SHP77 (cell line): ENCODE results near the gene ITPRID2.
"Not testable (repeated sequence)": the region's sequence is repeated elsewhere in the genome, so short reads cannot be mapped to it uniquely, and the experiment has no call there.

ENCODE experiments used
- DNase-seq, 2 experiments: peaks; one replicate each; lab custom pipeline; 2025; lab: John Stamatoyannopoulos, UW

The ITPRID2 gene

DNA sequence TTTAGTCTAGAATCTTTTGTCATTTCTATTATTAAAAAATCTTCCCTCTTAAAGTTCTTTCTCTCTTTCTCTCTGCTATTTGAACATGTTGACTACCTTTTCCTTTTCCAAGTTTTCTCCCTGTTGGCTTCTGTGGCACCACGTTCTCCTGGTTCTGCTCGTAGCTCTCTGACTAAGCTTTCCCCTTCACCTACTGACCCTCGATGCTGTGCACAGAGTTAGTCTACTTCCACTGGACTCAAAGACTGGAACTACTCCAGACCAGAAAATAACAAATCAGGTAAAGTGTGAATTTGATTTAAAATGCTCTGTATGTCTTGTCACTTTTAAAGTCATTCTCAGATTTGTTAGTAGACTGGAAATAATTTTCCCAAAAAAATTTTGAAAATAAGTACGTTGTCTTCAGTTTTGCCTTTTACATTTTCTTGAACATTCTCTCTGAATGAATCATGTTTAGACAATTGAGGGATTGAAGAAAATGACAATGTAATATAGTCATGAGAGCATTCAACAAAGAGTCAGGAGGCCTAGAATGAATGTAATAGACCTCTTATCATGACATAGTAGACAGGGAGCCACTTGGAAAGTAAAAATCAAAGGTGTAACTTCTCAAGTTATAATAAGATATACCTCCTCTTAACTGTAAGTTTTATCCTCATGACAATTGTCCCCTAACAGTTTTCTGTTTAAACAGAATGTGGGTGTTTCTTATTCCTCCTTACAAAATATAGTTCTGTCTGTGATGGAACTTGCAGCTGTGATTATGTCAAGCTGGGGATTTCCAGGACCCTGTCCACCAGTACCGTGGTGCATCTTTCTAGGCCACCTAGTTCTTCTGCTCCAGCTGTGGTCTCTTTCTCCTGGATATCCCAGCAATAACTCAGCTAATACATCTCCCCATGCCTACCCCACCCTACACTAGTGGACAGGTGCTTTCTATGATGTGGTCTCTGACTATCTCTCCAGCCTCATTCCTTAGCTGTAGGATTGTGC, 25.5 kb downstream of the ITPRID2 start:
- DNase-seq: no peak

DNA sequence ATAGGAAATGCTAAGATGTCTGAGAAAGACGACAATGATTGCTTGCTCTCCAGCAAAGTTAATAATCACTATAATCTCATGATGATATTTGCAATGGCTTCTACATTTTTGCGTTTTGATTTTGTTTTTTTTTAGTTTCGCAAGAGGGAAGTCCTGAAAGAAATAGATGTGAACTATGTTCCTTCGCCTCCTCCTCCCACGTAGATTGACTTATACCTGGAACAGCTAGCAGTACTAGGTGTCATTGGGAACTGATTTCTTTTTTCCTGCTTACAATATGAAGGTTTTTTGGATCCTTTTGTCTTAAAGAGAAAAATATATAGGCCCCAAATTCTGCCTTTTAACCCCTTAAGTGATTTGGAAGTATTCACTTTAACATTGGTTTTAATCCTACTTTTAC, 26.7 kb downstream of the ITPRID2 start:
- DNase-seq: no peak

DNA sequence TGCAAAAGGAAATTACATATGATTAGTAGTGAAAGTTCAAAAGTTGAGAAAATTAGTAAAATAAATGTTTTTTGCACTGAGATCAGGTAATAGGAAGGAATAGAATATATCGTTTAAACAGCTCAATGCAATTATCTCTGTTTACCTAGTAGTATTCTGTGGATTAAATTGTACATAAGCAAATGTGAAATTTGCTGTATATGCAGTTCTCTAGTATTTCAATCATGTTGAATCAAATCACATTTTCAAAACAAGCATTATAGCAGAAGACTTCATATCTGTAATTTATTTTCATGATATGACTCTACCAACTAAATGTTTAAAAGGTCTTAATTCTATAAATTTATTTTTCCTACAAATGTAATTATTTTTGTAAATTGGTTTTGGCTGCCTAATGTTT, 31.6 kb downstream of the ITPRID2 start:
- DNase-seq: no peak

DNA sequence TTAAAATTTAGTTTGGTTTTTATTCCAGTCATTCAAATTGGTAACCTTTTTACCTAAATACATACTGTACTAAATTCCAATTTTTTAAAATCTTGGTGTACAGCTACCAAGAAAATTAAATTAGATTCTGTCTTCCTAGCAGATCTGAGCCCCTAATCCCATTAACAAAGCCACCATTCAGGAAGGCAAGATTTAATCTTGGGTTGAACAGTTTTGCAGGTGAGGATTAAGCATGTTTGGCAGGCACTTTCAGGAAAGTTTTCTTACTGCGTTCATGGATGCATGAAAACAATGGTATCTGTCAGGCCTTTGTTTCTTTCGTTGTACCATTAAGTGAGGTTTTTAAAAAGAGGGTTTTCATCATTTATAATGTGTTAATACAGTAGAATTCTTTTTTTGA, 32.8 kb downstream of the ITPRID2 start:
- no peak for DNase-seq

DNA sequence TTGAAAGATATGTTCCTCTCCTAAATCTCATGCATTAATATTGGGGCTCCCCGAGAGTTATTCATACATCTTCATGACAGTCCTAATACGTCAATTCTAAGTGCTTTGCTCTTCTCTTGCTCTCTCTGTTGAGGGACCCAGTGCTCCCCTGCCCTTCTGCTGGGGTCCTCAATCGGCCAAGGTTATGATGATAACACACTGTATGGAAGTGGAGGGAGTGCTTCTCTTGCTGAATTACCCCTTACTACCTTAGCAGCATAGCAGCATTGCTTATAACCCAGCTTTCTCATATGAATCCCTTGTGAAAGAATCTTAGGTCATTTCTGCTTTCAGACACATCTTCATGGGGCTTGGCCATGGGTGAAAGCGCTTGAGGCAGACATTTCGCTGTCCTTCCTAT, 43.2 kb downstream of the ITPRID2 start:
- no peak for DNase-seq

DNA sequence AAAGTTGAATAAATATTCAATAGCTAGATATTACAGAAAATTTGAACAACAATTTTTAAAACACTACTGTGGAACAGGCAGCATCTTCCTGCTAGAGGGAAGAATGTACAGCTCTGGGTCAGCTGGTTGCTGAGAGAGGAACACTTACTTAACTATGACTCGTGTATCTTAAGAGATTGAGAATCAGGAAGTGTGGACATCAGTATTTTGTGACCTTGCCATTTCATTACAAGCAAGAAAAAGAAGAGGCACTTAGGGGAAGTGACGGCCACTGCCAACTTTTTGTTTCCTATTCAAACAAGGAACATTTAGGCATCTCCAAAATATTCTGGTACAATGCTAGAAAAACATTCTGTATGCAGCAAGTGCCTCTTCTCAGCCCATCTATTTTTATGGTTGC, 45.9 kb downstream of the ITPRID2 start:
- DNase-seq: no peak

DNA sequence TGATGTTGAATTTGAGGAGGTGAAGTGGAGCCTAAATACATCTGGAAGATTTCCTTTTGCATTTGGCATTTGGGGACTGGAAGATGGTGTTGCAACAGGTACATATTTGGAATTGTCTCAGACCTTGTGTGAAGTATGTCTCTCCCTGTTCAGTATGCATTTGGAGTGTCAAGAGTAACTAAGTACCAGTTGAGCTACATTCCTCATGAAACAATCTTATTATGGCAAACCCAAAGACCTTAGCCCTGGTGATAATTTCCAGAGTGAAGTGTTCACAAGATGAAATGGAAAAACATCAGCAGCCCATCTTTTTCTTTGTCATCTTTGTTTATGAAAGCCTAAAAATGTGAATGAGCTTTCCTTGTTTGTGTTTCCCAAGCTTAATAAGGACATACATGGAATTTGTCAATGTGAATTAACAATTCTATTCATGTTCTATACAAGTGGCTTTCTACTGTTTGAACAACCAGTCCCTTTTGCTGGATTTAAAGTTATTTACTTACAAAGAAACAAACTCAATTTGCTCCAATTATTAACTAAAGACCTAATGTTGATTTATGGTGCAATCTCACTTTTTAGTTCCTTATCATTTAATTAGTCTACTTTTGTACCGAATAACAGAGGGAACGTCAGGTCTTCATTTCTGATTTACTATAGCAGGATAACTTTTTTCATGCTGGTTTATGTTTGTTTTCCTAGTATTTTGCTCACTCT, 52.0 kb downstream of the ITPRID2 start:
- DNase-seq: no peak

DNA sequence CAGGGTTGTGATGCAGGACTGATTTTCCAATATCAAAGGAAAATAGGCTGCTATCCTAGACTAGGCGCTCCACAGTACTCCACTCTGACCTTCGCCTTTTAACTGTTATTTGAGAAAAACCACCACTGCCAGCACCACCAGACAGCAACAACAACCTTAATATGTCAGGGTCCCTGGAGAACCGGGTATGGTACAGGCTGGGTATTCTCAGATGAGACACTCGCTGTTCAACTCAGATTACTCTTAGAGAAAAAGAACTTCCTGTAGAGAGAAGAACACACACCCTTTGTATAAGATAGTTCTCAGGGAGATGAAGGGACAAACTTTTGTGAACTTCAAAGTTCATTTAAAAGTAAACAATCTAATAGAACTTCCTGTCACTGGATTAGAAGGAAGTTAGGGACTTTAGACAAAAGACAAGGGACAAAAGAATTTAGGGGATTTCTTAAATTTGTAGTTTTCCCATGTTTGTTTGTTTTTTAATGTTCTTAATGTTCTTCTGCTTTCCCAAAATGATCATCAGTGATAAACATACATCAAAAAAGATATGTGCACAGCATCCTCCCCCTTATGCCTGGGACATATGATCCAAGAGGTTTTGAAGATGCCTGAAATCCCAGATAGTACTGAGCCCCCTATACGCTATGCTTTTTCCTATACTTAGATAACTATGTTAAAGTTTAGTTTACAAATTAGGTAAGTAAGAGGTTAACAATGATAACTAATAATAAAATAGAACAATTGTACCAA, 52.8 kb downstream of the ITPRID2 start:
- DNase-seq: no peak

DNA sequence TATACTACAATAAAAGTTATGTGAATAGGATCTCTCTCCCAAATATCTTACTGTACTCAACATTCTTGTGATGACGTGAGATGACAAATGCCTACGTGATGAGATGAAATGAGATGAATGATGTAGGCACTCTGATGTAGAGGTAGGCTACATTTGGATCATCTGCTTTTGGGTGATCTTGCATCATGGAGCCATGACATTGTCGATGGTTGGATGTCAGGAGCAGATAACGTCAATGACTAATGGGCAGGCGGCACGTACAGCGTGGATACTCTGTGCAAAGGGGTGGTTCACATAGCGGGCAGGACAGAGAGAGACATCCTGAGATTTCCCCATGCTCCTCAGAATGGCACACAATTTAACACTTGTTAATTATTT, 53.4 kb downstream of the ITPRID2 start:
- DNase-seq: no peak

DNA sequence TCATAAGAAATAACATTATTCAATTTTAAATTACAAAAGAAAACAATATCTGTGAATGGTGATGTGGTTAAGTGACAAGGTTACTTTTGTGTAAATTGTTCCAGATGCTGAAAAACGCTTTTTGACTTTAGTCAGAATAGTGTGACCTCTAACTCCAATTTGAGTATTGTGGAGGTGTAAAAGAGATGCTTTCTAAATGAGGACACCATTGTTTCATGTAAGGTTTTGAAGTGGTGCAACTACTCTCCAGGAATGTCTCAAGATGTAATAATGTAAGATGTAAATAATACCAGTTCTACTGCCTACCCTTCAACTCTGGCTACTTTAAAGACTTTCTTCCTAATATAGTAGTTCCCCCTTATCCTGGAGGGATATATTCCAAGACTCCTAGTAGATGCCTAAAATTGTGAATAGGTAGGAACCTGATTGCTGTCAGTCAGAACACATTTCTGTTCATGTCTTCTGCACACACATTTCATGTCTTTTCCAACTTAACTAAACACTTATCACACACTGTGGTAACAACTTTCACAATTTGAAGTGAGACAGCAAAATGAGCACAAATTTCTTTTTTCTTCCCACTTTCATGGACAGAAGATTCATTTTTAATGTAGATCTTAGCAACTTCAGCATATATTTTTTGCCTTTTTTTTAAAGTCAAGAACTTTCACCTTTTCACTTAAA, 55.1 kb downstream of the ITPRID2 start:
- no peak for DNase-seq

DNA sequence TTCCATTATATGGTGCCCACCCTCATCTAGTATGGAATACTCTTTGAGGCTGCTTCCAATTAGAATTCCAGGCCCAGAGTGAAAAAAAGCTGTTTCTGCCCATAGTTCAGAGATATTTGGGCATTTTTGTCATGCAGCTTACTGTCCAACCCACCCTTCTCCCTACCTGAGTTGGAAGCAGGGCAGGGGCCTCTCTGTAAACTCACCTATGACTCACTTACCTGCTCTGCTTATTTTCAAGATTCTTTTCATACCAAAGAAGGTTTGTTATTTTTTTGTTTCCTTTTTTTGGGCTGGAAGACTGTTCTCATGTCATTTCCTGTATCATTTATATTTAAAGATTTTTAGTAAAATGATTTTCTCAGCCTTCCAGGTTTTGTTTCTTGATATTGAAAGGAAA, 55.7 kb downstream of the ITPRID2 start:
- no peak for DNase-seq

DNA sequence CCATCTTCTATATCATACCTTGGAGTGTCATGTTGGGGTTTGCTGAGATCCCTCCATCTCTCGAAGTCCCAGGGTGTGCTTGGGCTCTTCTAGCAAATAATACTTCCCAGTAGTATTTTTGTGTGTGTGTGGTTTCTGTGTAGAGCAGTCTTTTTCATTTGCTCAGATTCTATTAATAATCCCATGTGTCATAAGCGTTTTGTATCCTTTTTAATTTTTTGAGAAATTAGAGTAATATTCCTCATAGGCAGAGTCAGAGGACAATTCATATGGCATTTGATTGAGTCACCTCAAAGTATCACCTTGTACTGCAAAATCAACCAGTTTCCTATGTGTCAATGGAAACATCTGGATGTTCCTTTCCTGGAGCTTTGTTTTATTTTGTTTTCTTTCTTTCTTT, 56.7 kb downstream of the ITPRID2 start:
- DNase-seq: no peak

DNA sequence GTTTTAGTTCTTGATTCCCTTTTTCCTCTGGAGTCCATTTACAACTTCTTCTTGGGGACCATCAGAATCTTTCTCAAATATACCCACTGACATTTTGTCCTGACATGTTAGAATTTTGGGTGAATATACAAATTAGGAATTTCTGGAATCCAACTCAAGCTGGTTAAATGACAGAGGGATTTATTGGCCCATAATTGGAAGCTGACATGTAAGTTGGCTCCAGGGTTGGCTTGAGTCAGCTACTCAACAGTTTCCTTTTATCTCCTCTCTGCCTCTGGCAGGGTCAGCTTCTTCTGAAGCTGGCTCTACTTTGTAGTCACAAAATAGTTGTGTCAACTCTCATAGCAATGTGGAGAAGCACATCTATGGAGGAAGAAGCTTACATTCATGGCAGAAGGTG, 57.5 kb downstream of the ITPRID2 start:
- DNase-seq: no peak

DNA sequence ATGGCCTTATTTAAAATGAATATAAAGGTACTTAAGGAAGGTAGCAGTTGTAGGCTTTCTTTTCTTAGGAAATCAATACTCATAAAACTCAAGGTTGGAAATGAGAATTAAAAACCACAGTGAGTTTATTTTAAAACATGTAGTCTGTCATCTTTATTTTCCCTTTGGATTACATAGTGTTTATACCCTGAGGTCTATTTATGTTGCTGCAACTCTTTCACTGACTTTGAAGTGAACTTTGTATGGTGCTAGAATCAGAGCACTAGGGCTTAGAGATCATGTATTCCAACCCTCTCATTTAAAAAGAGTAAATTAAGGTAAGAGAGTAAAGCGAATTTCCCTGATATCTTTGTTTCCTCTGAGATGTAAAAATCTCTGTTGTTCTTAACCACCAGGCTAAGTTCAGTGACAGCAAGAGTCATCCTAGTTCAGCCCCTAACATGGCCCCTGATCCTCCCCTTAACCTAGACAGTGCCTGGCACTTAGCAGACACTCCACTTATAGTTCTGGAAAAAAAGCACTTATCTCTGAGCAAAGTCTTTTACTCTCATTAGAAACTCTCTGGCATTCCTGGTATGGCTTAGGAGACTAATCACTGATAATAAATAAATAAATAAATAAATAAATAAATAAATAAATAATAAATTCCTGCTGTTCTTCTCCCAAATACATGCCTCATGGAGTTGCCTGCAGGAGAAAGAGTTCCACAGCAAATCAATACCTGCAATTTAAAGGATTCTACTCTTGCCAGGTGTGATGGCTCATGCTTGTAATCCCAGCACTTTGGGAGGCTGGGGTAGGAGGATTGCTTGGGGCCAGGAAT, 61.1 kb downstream of the ITPRID2 start:
- DNase-seq: no peak

DNA sequence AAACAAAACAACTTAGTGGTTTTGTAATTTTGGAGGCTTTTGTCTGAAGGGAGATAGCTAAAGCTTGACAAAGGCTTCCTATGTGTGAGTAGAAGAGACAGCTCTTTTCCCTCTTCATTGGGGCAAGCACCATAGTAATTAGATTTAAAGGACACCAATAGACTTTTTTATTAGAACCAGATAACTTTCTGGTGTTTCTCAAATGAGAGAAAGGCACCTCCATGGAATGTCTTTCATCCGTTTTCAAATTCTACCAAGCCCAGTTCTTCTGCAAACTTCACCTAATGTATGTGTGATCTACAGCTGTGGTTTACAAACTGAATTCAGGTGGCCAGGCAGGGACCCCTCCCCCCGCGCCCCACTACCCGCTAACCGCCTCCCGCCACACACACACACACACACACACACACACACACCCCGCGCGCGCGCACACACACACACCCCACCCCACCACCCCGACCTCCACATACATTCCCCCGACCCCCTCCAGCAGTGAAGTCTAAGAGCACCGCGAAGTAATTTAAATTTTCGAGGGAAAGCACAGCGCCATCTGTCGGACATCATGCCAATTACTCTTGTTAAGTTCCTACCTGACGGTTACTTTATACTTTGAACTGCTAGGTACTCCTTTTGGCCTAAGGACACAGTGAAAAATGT, 62.5 kb downstream of the ITPRID2 start:
- no peak for DNase-seq

DNA sequence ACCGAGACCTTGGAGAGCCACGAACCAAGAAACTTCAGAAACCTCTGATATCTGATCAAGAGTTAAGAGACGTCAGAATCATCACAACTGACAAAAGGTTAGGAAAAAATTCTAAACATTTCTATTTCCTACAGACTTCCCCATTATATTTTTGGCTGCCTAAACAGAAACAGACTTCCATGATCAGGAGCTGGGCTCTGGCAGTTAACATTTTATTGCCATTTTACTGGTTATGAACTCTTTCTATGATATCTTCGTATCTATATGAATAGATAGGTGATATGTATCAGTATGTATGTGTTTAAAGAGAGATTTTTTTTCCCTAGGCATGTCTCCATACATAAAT, 63.0 kb downstream of the ITPRID2 start:
- DNase-seq: no peak

DNA sequence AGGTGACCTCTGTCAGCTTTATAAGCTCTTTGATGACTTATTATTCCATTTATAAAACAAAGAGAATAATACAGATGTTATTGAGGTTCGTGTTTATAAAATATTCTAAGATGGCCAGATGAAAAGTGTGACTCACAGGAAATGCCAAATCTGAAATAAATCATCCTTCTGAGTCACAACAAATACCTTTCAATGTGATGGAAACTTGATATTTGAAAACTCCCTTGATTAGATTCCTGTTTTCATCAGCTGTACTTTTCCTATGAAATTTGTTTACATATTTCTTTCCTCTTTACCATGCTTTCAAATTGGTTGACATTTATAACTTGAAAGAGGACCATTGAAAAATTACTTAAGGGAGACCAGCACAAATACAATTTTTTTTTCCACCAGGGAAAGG, 63.5 kb downstream of the ITPRID2 start:
- DNase-seq: no peak

DNA sequence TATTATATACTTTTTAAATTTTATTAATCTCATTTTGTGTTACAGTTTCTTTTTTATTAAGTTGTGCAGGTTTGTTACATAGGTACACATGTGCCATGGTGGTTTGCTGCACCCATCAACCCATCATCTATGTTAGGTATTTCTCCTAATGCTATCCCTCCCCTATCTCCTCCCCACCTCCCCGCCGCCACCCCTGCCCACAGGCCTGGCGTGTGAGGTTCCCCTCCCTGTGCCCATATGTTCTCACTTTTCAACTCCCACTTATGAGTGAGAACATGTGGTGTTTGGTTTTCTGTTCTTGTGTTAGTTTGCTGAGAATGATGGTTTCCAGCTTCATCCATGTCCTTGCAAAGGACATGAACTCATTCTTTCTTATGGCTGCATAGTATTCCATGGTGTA, 64.3 kb downstream of the ITPRID2 start:
- not testable (repeated sequence) for DNase-seq

DNA sequence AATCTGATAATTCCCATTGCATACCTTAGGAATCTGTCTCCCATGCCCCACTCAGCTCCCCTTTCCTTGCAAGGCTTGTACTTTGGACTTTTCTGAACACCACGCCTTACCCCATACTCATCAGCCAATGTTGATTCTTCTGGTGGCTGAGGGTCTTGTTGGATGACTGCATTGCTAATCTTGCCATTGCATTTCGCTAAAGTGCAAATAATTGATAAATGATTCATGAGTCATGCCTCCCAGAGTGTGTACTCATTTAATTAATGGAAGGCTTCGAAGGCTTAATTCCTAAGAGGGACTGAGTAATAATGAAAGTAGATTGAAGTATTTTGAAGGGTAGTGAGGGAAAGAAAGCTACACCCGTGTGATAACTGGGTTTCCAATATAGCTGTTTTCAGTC, 66.1 kb downstream of the ITPRID2 start:
- DNase-seq: no peak

DNA sequence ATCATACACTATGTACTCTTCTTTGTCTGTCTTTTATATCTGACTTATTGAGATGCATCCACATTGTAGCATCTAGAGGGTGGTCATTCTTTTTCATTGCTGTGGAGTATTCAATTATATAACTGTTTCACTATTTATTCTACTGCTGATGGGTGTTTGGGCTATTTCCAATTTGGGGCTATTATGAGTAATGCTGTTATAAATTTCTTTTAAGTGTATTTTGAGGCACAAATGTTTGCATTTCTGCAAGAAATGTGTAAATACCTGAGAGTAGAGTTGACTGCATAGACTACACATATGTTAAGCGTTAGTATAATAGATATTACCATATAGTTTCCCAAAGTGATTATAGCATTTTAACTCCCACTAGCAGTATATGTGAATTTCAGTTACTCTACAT, 67.2 kb downstream of the ITPRID2 start:
- no peak for DNase-seq

DNA sequence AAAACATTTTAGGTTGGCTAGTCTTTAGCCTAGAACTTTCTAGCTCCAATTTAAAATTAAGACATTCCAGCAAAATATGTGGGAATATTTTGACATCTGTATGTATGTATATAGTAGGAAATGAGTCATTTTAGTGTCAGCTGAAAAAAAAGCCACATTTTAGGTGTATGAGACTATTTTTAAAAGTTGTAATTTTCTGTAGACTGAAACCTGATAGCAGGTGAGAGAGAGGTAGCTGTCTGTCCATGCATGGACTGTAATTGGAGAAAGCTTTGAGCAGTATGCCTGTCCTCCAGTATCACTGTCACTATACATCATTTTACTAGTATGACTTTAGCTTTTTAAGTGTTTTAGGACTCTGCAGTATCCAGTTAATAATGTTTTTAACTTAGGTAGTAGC, 68.0 kb downstream of the ITPRID2 start:
- no peak for DNase-seq
